Measurements from ENCODE around the gene BRD8. TPM values are rescaled to one million over a fixed set of nuclear protein-coding genes. Genes with fewer than 3 reads are reported as not detected.
A peak's percentile ranks its signal among the peaks of the same experiment; 100 is the strongest.

Gene BRD8
- total and polyA plus RNA-seq, 9 of the 15 experiments (the other 6 are each of a cell fraction or from before 2014, with no cell fraction given): 54.6 to 163 (median 87.0) TPM

- peak; percentile 87 for TF ChIP-seq BCOR (IDR thresholded peaks at IDR 0.05)
- peak; percentile 16 to 53; a peak in 3 of 4 replicates for TF ChIP-seq KDM1A (IDR thresholded peaks at IDR 0.05)
- peak; percentile 99 for TF ChIP-seq RBM25 (IDR thresholded peaks at IDR 0.05; ENCODE audit: low read depth, low read length, severe bottlenecking)
- TF ChIP-seq SMARCA5 (IDR thresholded peaks at IDR 0.05): peak; percentile 21; the same call in 1 of the 2 replicates
- no peak for TF ChIP-seq ZNF431 (CRISPR knock-in tag; IDR thresholded peaks at IDR 0.05)
- no peak for TF ChIP-seq ZNF79 (CRISPR knock-in tag; IDR thresholded peaks at IDR 0.05; ENCODE audit: low read depth)
- no peak for TF ChIP-seq ZSCAN32 (CRISPR knock-in tag; IDR thresholded peaks at IDR 0.05)
- TF ChIP-seq ADNP (tag; IDR thresholded peaks at IDR 0.05): peak; percentile 73; the same call in 1 of the 2 replicates
- FAIRE-seq (no peak), ATAC-seq (no peak), DNase-seq (ENCODE audit: extremely low read depth in 1 of 4, low spot score in 3 of 4) (no peak)
- no TSS peak for BruUV-seq (replicated peaks)
- Histone ChIP-seq H3K27ac (ENCODE audit: extremely low read depth, low read depth, low read length) (no peak overlapping the region), H3K9me1 (ENCODE audit: control insufficient read depth, insufficient read depth, low read length) (no peaks in the 10 kb centered on the region), H3K79me2 (ENCODE audit: control insufficient read depth, insufficient read depth, low read length) (no peaks in the 10 kb centered on the region), H2AFZ (ENCODE audit: low read depth, low read length) (peak overlapping the region; percentile 69), H3K27me3 (ENCODE audit: control insufficient read depth in 2 of 2, insufficient read depth in 2 of 2, low read length in 2 of 2) (peaks cover 17 to 24% of the 10 kb centered on the region in 2 experiments; a peak in 4 of 5 replicates), H3K9ac (ENCODE audit: insufficient read depth in 1 of 2, low read depth in 2 of 2, low read length in 2 of 2) (no peak overlapping the region), H3K36me3 (ENCODE audit: control insufficient read depth, insufficient read depth, low read length) (no peaks in the 10 kb centered on the region), H3K4me3 (no peak overlapping the region), H3K9me3 (replicated peaks; ENCODE audit: control insufficient read depth, insufficient read depth, low read depth, low read length) (no peaks in the 10 kb centered on the region), H3K4me2 (ENCODE audit: insufficient read depth, low read length) (peak overlapping the region; percentile 58; the same call in 1 of the 2 replicates), H4K20me1 (replicated peaks; ENCODE audit: control insufficient read depth, insufficient read depth, low read length) (no peaks in the 10 kb centered on the region; the same call in 1 of the 2 replicates), H3K4me1 (replicated peaks in 1 of 2; ENCODE audit: control insufficient read depth in 2 of 2, insufficient read depth in 2 of 2, low read length in 2 of 2) (no peaks in the 10 kb centered on the region; a peak in 1 of 5 replicates)
- intact Hi-C loops (cut with micrococcal nuclease): no loop called here
- 0% methylated on average over 1 of the region's 1 CpG for WGBS (ENCODE audit: insufficient coverage, low coverage, missing lambda C conversion rate)
- ChIA-PET CTCF (ENCODE audit: low intra/inter-chr PET ratio) (no interaction called here), POLR2A (interaction anchor here (0.8 kb wide), 1 partner anchor 37 kb away, joined by 3 read pairs; no protein-coding TSS in a partner anchor)
- in situ Hi-C loops (cut with MboI): no loop called here
These were observed 71.2 kb downstream of the BRD8 start for GRCh38 chr5:138107213-138107612.

All from K562 (cell line).